ENCODE measurements around the gene AGER. TPM values are rescaled to one million over a fixed set of nuclear protein-coding genes. Genes with fewer than 3 reads are reported as not detected.
A peak's percentile ranks its signal among the peaks of the same experiment; 100 is the strongest.

Gene AGER
- polyA plus RNA-seq, 2 donors, result 3.5 to 8.3 TPM

DNA sequence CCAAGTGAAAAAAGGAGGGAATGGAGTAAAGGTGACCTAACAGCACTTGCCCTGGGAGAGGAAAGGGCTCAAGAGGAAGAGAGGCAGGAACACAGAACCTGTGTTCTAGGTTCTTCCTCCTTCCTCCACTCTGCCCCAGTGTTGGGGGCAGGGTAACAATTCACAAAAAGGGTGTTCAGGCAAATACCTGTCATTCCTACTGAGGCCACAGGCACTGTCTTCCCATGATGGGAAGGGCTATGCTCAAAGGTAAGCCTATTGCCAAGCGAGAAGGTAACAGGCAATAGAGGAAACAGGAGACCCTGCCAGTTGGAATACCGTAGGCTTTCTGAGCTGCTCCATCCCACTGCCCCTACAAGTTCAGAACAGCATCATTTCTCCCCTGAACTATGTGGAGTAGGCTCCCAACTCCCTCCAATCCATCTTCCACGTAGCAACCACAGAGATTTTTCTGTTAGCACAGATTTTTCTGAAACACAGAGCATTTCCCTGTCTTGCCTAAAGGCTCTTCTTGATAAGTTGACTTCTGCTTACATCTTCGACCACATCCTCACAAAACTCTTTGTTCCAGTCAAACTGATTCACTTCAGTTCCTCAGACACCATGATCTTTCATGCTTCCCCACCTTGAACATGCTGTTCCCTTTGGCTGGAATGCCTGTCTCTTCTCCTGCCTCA lies 10.9 kb downstream of the AGER start:
- Histone ChIP-seq H3K9me3 (ENCODE audit: control insufficient read depth in 2 of 2, insufficient read depth in 1 of 2, low read depth in 1 of 2, low read length in 1 of 2) (no peaks in the 10 kb centered on the region), H3K27ac (ENCODE audit: low read depth in 2 of 2, low read length in 1 of 2) (peak overlapping the region in 1 of 2 donors; percentile 1), H3K36me3 (ENCODE audit: control insufficient read depth in 2 of 2, insufficient read depth in 2 of 2, low read length in 1 of 2) (peaks cover 0 to 22% of the 10 kb centered on the region in 2 donors), H3K27me3 (ENCODE audit: control insufficient read depth in 1 of 2, insufficient read depth in 2 of 2, low read length in 2 of 2) (no peaks in the 10 kb centered on the region), H3K4me3 (ENCODE audit: low read depth in 1 of 2, low read length in 2 of 2) (no peak overlapping the region), H3K4me1 (ENCODE audit: control insufficient read depth in 2 of 2, insufficient read depth in 2 of 2, low read length in 1 of 2) (peaks cover 2 to 3% of the 10 kb centered on the region in 2 donors)
- 65 to 72% methylated on average over 4 of the region's 4 CpGs for WGBS, 2 donors

DNA sequence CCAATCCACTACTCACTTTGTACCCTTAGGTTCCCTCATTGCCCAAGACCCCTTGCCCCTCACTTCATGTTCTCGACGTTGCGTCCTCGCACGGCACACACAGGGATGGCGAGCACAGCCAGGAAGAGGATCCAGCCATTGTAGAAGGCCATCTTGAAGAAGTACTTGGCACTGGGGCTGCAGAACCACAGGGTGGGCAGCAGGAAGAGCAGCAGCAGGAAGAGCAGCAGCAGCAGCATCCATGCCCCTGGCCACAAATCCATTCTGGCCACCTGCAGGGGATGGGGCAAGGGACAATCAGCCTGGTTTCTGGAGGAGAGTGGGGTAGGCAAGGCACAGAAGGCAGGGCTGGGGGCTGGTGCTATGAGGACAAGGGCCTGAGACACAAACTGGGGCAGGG lies 12.8 kb downstream of the AGER start:
- Histone ChIP-seq H3K27me3 (ENCODE audit: control insufficient read depth in 1 of 2, insufficient read depth in 2 of 2, low read length in 2 of 2) (no peaks in the 10 kb centered on the region), H3K27ac (ENCODE audit: low read depth in 2 of 2, low read length in 1 of 2) (no peak overlapping the region), H3K4me3 (ENCODE audit: low read depth in 1 of 2, low read length in 2 of 2) (no peak overlapping the region), H3K9me3 (ENCODE audit: control insufficient read depth in 2 of 2, insufficient read depth in 1 of 2, low read depth in 1 of 2, low read length in 1 of 2) (no peaks in the 10 kb centered on the region), H3K4me1 (ENCODE audit: control insufficient read depth in 2 of 2, insufficient read depth in 2 of 2, low read length in 1 of 2) (peaks cover 2 to 6% of the 10 kb centered on the region in 2 donors), H3K36me3 (ENCODE audit: control insufficient read depth in 2 of 2, insufficient read depth in 2 of 2, low read length in 1 of 2) (peaks cover 0 to 37% of the 10 kb centered on the region in 2 donors)
- WGBS, 2 donors, result 93 to 96% methylated on average over 6 of the region's 6 CpGs

DNA sequence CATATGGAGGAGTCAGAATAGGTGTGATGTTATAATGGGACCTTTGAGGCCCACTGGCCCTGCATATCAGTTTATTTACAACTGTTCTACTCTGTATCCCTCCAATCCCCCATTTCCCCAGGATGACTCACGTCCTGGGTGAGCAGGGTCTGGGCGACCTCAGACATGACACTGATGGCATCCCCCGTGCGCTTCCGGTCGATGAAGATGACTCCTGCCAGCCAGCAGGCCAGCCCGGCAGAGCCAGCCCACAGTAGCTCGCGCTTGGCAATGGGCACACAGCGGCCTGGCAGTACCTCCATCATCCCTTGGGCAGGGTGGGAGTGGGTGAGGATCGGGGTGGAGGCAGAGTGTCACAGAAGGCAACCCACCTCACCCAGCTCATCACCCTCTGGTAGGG lies 13.8 kb downstream of the AGER start:
- Histone ChIP-seq H3K27ac (ENCODE audit: low read depth in 2 of 2, low read length in 1 of 2) (no peak overlapping the region), H3K27me3 (ENCODE audit: control insufficient read depth in 1 of 2, insufficient read depth in 2 of 2, low read length in 2 of 2) (no peaks in the 10 kb centered on the region), H3K9me3 (ENCODE audit: control insufficient read depth in 2 of 2, insufficient read depth in 1 of 2, low read depth in 1 of 2, low read length in 1 of 2) (no peaks in the 10 kb centered on the region), H3K4me1 (ENCODE audit: control insufficient read depth in 2 of 2, insufficient read depth in 2 of 2, low read length in 1 of 2) (peaks cover 2 to 5% of the 10 kb centered on the region in 2 donors), H3K4me3 (ENCODE audit: low read depth in 1 of 2, low read length in 2 of 2) (no peak overlapping the region), H3K36me3 (ENCODE audit: control insufficient read depth in 2 of 2, insufficient read depth in 2 of 2, low read length in 1 of 2) (peaks cover 0 to 43% of the 10 kb centered on the region in 2 donors)
- WGBS, 2 donors, result 91 to 93% methylated on average over 11 of the region's 11 CpGs

DNA sequence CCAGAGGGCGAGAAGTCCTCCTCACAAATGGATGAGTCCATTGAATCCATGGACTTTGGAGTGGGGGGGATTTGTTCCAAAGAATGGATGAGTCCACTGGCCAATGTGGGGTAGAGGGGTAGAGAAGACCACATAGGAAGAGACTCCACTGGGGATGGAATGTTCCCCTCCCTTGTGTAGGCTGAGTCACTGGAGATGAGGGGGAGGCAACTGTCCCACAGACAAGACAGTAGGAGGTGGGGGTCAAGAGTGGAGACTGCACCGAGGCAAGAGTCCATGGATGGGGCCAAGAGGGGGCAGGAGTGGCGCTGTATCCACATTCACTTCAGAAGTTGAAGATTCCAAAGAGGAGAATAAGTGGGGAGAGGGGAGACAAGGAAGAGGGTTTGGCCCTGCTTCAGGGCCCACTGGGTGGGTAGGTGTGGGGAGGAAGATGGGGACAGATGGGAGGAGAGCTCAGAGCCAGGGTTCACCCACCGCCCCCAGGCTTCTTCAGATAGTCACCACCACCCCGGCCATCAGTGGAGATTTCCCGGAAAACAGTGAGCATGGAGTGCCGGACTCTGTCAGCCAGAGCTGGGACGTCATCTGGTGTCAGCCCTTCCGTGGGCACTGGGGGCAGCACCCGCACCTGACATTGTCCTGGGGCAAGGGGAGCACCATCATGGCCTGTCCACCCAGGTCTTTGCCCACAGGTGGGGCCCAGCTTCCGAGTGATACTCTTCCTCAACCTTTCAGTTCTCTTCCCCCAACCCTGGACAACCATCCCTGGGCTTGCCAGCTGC lies 15.1 kb downstream of the AGER start:
- Histone ChIP-seq H3K27ac (ENCODE audit: low read depth in 2 of 2, low read length in 1 of 2) (no peak overlapping the region), H3K9me3 (ENCODE audit: control insufficient read depth in 2 of 2, insufficient read depth in 1 of 2, low read depth in 1 of 2, low read length in 1 of 2) (no peaks in the 10 kb centered on the region), H3K27me3 (ENCODE audit: control insufficient read depth in 1 of 2, insufficient read depth in 2 of 2, low read length in 2 of 2) (no peaks in the 10 kb centered on the region), H3K4me1 (ENCODE audit: control insufficient read depth in 2 of 2, insufficient read depth in 2 of 2, low read length in 1 of 2) (peaks cover 0 to 3% of the 10 kb centered on the region in 2 donors), H3K36me3 (ENCODE audit: control insufficient read depth in 2 of 2, insufficient read depth in 2 of 2, low read length in 1 of 2) (peaks cover 0 to 43% of the 10 kb centered on the region in 2 donors), H3K4me3 (ENCODE audit: low read depth in 1 of 2, low read length in 2 of 2) (no peak overlapping the region)
- 78 to 84% methylated on average over 10 to 11 of the region's 11 CpGs for WGBS, 2 donors

DNA sequence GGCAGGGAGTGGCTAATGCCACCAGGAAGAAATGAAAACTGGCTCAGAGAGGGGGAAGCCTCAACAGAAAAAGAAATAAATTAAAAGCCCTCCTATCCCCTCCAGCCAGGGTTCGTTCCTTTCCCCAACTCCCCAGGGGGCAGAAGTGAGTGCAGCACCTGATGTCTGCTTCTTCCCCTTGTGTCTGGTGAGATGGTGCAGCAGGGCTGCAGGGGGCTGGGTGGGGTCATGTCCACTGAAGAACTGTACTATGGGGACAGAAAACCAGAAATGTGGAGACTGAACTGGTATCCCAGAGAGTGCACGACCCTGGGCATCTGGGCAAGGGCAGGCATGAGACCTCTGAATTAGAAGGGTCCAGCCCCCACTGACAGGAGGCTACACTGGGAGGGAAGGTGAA lies 15.7 kb downstream of the AGER start:
- Histone ChIP-seq H3K36me3 (ENCODE audit: control insufficient read depth in 2 of 2, insufficient read depth in 2 of 2, low read length in 1 of 2) (peaks cover 0 to 43% of the 10 kb centered on the region in 2 donors), H3K9me3 (ENCODE audit: control insufficient read depth in 2 of 2, insufficient read depth in 1 of 2, low read depth in 1 of 2, low read length in 1 of 2) (no peaks in the 10 kb centered on the region), H3K4me1 (ENCODE audit: control insufficient read depth in 2 of 2, insufficient read depth in 2 of 2, low read length in 1 of 2) (peaks cover 0 to 3% of the 10 kb centered on the region in 2 donors), H3K4me3 (ENCODE audit: low read depth in 1 of 2, low read length in 2 of 2) (no peak overlapping the region), H3K27ac (ENCODE audit: low read depth in 2 of 2, low read length in 1 of 2) (peak overlapping the region in 1 of 2 donors; percentile 3), H3K27me3 (ENCODE audit: control insufficient read depth in 1 of 2, insufficient read depth in 2 of 2, low read length in 2 of 2) (no peaks in the 10 kb centered on the region)
- WGBS, 2 donors, result 69 to 79% methylated on average over 2 of the region's 2 CpGs

DNA sequence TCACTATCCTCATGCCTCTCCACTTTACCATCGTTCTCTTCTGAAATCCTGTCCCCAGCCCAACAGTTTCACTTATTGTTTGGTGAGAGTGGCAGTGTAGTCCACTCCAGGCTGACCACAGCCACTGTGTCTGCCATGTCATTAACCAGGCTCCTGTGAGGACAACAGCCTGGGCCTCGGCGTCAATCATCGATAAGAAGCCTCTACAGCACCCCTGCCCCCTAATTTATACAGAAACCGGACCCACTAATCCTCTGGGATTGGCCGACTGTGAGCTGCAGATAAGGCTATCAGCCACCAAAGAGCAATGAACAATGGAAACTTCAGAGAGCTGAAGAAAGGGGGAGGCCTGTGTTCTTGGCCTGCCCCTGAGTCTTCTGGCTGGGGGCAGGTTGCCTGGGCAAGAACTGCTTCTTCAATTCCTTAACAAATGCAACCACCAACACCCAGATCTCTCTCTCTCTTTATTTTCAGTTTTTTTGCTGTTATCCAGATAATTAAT lies 16.2 kb downstream of the AGER start:
- Histone ChIP-seq H3K27ac (ENCODE audit: low read depth in 2 of 2, low read length in 1 of 2) (no peak overlapping the region), H3K27me3 (ENCODE audit: control insufficient read depth in 1 of 2, insufficient read depth in 2 of 2, low read length in 2 of 2) (no peaks in the 10 kb centered on the region), H3K36me3 (ENCODE audit: control insufficient read depth in 2 of 2, insufficient read depth in 2 of 2, low read length in 1 of 2) (peaks cover 0 to 44% of the 10 kb centered on the region in 2 donors), H3K4me3 (ENCODE audit: low read depth in 1 of 2, low read length in 2 of 2) (no peak overlapping the region), H3K9me3 (ENCODE audit: control insufficient read depth in 2 of 2, insufficient read depth in 1 of 2, low read depth in 1 of 2, low read length in 1 of 2) (no peaks in the 10 kb centered on the region), H3K4me1 (ENCODE audit: control insufficient read depth in 2 of 2, insufficient read depth in 2 of 2, low read length in 1 of 2) (peaks cover 0 to 3% of the 10 kb centered on the region in 2 donors)
- WGBS, 2 donors, result 68 to 73% methylated on average over 6 of the region's 6 CpGs

DNA sequence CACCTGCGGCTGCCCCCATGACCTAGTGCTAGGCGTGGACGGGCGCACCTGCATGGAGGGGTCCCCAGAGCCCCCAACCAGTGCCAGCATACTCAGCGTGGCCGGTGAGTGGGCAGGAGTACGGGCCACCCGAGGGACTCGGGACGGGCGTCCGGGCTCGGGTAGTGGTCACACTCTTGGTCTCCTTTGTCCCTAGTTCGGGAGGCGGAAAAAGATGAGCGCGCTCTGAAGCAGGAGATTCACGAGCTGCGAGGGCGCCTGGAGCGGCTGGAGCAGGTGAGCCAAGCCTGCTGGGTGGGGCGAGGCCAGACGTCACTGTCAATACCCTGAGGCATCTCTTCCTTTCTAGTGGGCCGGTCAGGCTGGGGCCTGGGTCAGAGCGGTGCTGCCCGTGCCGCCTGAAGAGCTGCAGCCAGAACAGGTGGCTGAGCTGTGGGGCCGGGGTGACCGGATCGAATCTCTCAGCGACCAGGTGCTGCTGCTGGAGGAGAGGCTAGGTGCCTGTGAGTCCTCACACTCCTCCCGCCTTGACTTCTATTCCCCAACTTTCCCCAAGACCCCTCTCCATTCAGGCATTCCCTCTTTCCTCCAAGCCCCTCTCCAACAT lies 16.8 kb downstream of the AGER start:
- peaks cover 0 to 3% of the 10 kb centered on the region in 2 donors for H3K4me1 ChIP-seq (ENCODE audit: control insufficient read depth in 2 of 2, insufficient read depth in 2 of 2, low read length in 1 of 2)
- peaks cover 0 to 49% of the 10 kb centered on the region in 2 donors for H3K36me3 ChIP-seq (ENCODE audit: control insufficient read depth in 2 of 2, insufficient read depth in 2 of 2, low read length in 1 of 2)
- no peak overlapping the region for H3K4me3 ChIP-seq (ENCODE audit: low read depth in 1 of 2, low read length in 2 of 2)
- H3K27ac ChIP-seq (ENCODE audit: low read depth in 2 of 2, low read length in 1 of 2), result no peak overlapping the region
- 74 to 77% methylated on average over 32 of the region's 32 CpGs for WGBS, 2 donors
- H3K9me3 ChIP-seq (ENCODE audit: control insufficient read depth in 2 of 2, insufficient read depth in 1 of 2, low read depth in 1 of 2, low read length in 1 of 2), result no peaks in the 10 kb centered on the region
- no peaks in the 10 kb centered on the region for H3K27me3 ChIP-seq (ENCODE audit: control insufficient read depth in 1 of 2, insufficient read depth in 2 of 2, low read length in 2 of 2)

DNA sequence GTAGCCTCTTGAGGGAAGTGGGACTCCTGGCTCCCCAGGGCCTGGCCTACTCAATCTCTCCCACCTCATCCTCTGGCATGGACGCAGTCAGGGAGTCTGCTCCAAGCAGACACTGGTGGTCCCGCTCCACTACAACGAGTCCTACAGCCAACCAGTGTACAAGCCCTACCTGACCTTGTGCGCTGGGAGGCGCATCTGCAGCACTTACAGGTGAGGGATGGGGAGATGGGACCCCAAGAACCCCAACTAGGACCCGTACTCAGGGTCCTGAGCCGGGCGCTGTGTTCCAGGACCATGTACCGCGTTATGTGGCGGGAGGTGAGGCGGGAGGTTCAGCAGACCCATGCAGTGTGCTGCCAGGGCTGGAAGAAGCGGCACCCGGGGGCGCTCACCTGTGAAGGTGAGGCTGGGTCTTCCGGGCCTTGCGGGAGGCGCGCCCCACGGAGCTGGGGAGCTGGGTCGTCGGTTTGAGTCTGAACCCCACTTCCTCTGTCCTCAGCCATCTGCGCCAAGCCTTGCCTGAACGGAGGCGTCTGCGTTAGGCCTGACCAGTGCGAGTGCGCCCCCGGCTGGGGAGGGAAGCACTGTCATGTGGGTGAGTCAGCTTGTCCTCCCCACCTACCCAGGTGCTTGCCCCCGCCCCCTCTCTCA lies 17.5 kb downstream of the AGER start:
- no peaks in the 10 kb centered on the region for H3K27me3 ChIP-seq (ENCODE audit: control insufficient read depth in 1 of 2, insufficient read depth in 2 of 2, low read length in 2 of 2)
- peaks cover 0 to 3% of the 10 kb centered on the region in 2 donors for H3K4me1 ChIP-seq (ENCODE audit: control insufficient read depth in 2 of 2, insufficient read depth in 2 of 2, low read length in 1 of 2)
- no peak overlapping the region for H3K4me3 ChIP-seq (ENCODE audit: low read depth in 1 of 2, low read length in 2 of 2)
- no peaks in the 10 kb centered on the region for H3K9me3 ChIP-seq (ENCODE audit: control insufficient read depth in 2 of 2, insufficient read depth in 1 of 2, low read depth in 1 of 2, low read length in 1 of 2)
- H3K27ac ChIP-seq (ENCODE audit: low read depth in 2 of 2, low read length in 1 of 2), result no peak overlapping the region
- peaks cover 0 to 49% of the 10 kb centered on the region in 2 donors for H3K36me3 ChIP-seq (ENCODE audit: control insufficient read depth in 2 of 2, insufficient read depth in 2 of 2, low read length in 1 of 2)
- 85% methylated on average over 30 of the region's 30 CpGs for WGBS, 2 donors

DNA sequence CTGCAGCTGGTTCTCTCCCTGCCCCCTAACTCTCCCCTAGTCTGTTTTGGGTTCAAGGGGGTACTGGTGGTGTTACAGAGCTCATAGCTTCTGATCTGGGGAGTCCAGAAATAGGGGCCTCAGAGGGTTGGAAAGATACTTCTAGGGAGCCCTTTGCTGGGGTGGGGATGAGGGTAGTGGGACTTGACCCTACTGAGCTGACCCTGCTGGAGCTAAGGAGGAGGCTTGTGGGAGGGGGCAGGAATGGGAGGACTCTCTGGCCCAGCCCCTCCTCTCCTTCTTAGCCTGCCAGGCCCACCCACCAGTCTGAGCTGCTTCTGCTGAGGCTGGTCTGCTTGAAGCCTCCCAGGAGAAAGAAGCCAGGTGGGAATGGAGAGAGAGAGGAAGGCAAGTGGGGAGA lies 19.8 kb downstream of the AGER start, which contains the start of gene EGFL8:
EGFL8 (plus strand) TSS at position 301 of the 400 bp plus-strand sequence. CDS start 1,571 bp downstream, outside the sequence.
- H3K4me1 ChIP-seq (ENCODE audit: control insufficient read depth in 2 of 2, insufficient read depth in 2 of 2, low read length in 1 of 2), result peaks cover 0 to 3% of the 10 kb centered on the region in 2 donors
- no peaks in the 10 kb centered on the region for H3K9me3 ChIP-seq (ENCODE audit: control insufficient read depth in 2 of 2, insufficient read depth in 1 of 2, low read depth in 1 of 2, low read length in 1 of 2)
- H3K36me3 ChIP-seq (ENCODE audit: control insufficient read depth in 2 of 2, insufficient read depth in 2 of 2, low read length in 1 of 2), result peaks cover 0 to 33% of the 10 kb centered on the region in 2 donors
- no peak within 1 kb of the TSS for H3K4me3 ChIP-seq (ENCODE audit: low read depth in 1 of 2, low read length in 2 of 2)
- no peaks in the 10 kb centered on the region for H3K27me3 ChIP-seq (ENCODE audit: control insufficient read depth in 1 of 2, insufficient read depth in 2 of 2, low read length in 2 of 2)
- no peak within 1 kb of the TSS for H3K27ac ChIP-seq (ENCODE audit: low read depth in 2 of 2, low read length in 1 of 2)
